ENCODE measurements around the gene SBNO2.

GRCh38 chr19:1088416-1089010 is 85.6 kb downstream of the SBNO2 start:
- TF ChIP-seq CTCF (conservative IDR thresholded peaks at IDR 0.05; ENCODE audit: low read depth, low read length) (no peak), EZH2 (IDR thresholded peaks at IDR 0.05; ENCODE audit: borderline replicate concordance, low read depth, low read length, poor library complexity, severe bottlenecking) (no peak)
